Suprapubic skin (tissue), 4 donors: ENCODE results near the gene HSPG2. TPM values are rescaled to one million over a fixed set of nuclear protein-coding genes. Genes with fewer than 3 reads are reported as not detected.
"Not testable (repeated sequence)": the region's sequence is repeated elsewhere in the genome, so short reads cannot be mapped to it uniquely, and the experiment has no call there.

Experiments
- DNase-seq, 2 donors: peaks; one replicate each; pipeline ENCODE4 v3.0.0-alpha.2; 2019; ENCODE audit warnings: low spot score in 2 of 2
- H3K27ac ChIP-seq: fragments of 200-600 bp; sonication (generic); one replicate; pipeline ENCODE4 v1.5.1; 2019
- H3K27me3 ChIP-seq: fragments of 200-600 bp; sonication (generic); one replicate; pipeline ENCODE4 v1.5.1; 2019
- H3K36me3 ChIP-seq: fragments of 200-600 bp; sonication (generic); one replicate; pipeline ENCODE4 v1.5.1; 2019
- H3K4me1 ChIP-seq: fragments of 200-600 bp; sonication (generic); one replicate; pipeline ENCODE4 v1.5.1; 2019
- H3K4me3 ChIP-seq: fragments of 200-600 bp; sonication (generic); one replicate; pipeline ENCODE4 v1.5.1; 2019; ENCODE audit warnings: mild to moderate bottlenecking
- H3K9me3 ChIP-seq: fragments of 200-600 bp; sonication (generic); one replicate; pipeline ENCODE4 v1.5.1; 2019
- CTCF ChIP-seq, 2 donors: fragments of 200-600 bp in 1 of 2; fragments of 450-650 bp in 1 of 2; sonication (generic) in 1 of 2; IDR thresholded peaks; one replicate each; pipeline ENCODE4 v1.5.1; 2016 to 2019; ENCODE audit warnings: antibody characterized with exemption in 2 of 2, mild to moderate bottlenecking in 1 of 2, moderate library complexity in 1 of 2
- EP300 ChIP-seq: sonication (generic); formaldehyde crosslinking; IDR thresholded peaks from one replicate; pipeline ENCODE4 v1.6.1; 2017; ENCODE audit warnings: antibody characterized with exemption
- POLR2A ChIP-seq, 2 donors: fragments of 450-650 bp; IDR thresholded peaks; one replicate each; pipeline ENCODE4 v1.6.1; 2017; ENCODE audit warnings: antibody characterized with exemption in 2 of 2, mild to moderate bottlenecking in 2 of 2, moderate library complexity in 2 of 2
- POLR2AphosphoS5 ChIP-seq, 3 donors: sonication (generic); formaldehyde crosslinking; IDR thresholded peaks; one replicate each; pipeline ENCODE4 v1.6.1; 2017; ENCODE audit warnings: antibody characterized with exemption in 3 of 3
- WGBS: methylation state at CpG from one replicate; pipeline ENCODE4 v1.1.5; 2018; 5-methylcytosine and 5-hydroxymethylcytosine counted together
- total RNA-seq, 4 donors: library from RNA; depleted of rRNA; stranded (reverse); fragments of >200 nt; gene quantifications; one replicate each; pipeline ENCODE4 v1.1.0, GENCODE V29; 2016

Gene HSPG2
- total RNA-seq, 4 donors from 2014 or later, result 97.5 to 164 (median 131) TPM

- not testable (repeated sequence) for H3K4me3 ChIP-seq, DNase-seq
Measured at GRCh38 chr1:21970523-21970922, 33.4 kb upstream of the HSPG2 start.

GRCh38 chr1:21969066-21969465 is 32.0 kb upstream of the HSPG2 start:
- not testable (repeated sequence) for H3K27ac ChIP-seq, DNase-seq, H3K9me3 ChIP-seq, H3K4me1 ChIP-seq, H3K27me3 ChIP-seq, H3K36me3 ChIP-seq, H3K4me3 ChIP-seq
- 59% methylated on average over 5 of the region's 5 CpGs for WGBS

More at GRCh38 chr1:21970523-21970922, 33.4 kb upstream of the HSPG2 start:
- not testable (repeated sequence) for H3K4me1 ChIP-seq, H3K9me3 ChIP-seq, H3K27ac ChIP-seq, H3K36me3 ChIP-seq, H3K27me3 ChIP-seq
- 61% methylated on average over 4 of the region's 4 CpGs for WGBS

- H3K27ac ChIP-seq, DNase-seq, H3K4me3 ChIP-seq, H3K27me3 ChIP-seq, H3K9me3 ChIP-seq, H3K36me3 ChIP-seq, H3K4me1 ChIP-seq: not testable (repeated sequence)
- 88% methylated on average over 6 of the region's 6 CpGs for WGBS
Measured at GRCh38 chr1:21967216-21967615, 30.1 kb upstream of the HSPG2 start.

- Histone ChIP-seq H3K27me3 (no peaks in the 10 kb centered on the region), H3K9me3 (no peaks in the 10 kb centered on the region), H3K4me1 (peaks cover 7% of the 10 kb centered on the region), H3K36me3 (no peaks in the 10 kb centered on the region), H3K27ac (no peak overlapping the region), H3K4me3 (no peak overlapping the region)
- DNase-seq, result peak in 1 of 2 donors; percentile 34
- WGBS, result 83% methylated on average over 15 of the region's 15 CpGs
- no peak for TF ChIP-seq POLR2AphosphoS5 (IDR thresholded peaks at IDR 0.05)
- TF ChIP-seq CTCF (IDR thresholded peaks at IDR 0.05), result no peak
- TF ChIP-seq EP300, result no peak
- no peak for TF ChIP-seq POLR2A (IDR thresholded peaks at IDR 0.05)
Measured at GRCh38 chr1:21966247-21967000, 29.3 kb upstream of the HSPG2 start.

- Histone ChIP-seq H3K27ac (no peak overlapping the region), H3K9me3 (no peaks in the 10 kb centered on the region), H3K4me1 (peaks cover 7% of the 10 kb centered on the region), H3K4me3 (no peak overlapping the region), H3K36me3 (no peaks in the 10 kb centered on the region), H3K27me3 (no peaks in the 10 kb centered on the region)
- TF ChIP-seq EP300, result no peak
- no peak for TF ChIP-seq POLR2A (IDR thresholded peaks at IDR 0.05)
- TF ChIP-seq POLR2AphosphoS5 (IDR thresholded peaks at IDR 0.05), result no peak
- peak; percentile 86 to 95 for TF ChIP-seq CTCF (IDR thresholded peaks at IDR 0.05)
- DNase-seq, result peak; percentile 89 to 90
- WGBS, result 52% methylated on average over 11 of the region's 11 CpGs
Measured at GRCh38 chr1:21963477-21964217, 26.5 kb upstream of the HSPG2 start.

- no CpG with 5 or more reads among the region's 2 CpGs for WGBS
- Histone ChIP-seq H3K9me3 (no peaks in the 10 kb centered on the region), H3K4me1 (peaks cover 21% of the 10 kb centered on the region), H3K4me3 (no peak overlapping the region), H3K27me3 (no peaks in the 10 kb centered on the region), H3K27ac (no peak overlapping the region), H3K36me3 (no peaks in the 10 kb centered on the region)
- no peak for TF ChIP-seq EP300
- TF ChIP-seq POLR2A (IDR thresholded peaks at IDR 0.05), result no peak
- no peak for TF ChIP-seq POLR2AphosphoS5 (IDR thresholded peaks at IDR 0.05)
- TF ChIP-seq CTCF (IDR thresholded peaks at IDR 0.05), result no peak
- DNase-seq, result no peak
Measured at GRCh38 chr1:21961799-21962198, 24.7 kb upstream of the HSPG2 start.
